OCI-LY3 (cell line): ENCODE data around the gene FSCN2.

Source experiments
- H2AFZ ChIP-seq: fragments of 200-600, 300-600 bp; shearing (Covaris generic); 2 replicates; pipeline ENCODE4 v1.6.0; 2014; ENCODE audit warnings: antibody characterized with exemption, low read depth, low read length
- H3K27ac ChIP-seq: fragments of 200-600, 300-600 bp; sonication (generic); 2 replicates; pipeline ENCODE4 v1.5.1; 2014; ENCODE audit warnings: mild to moderate bottlenecking, low read length, moderate library complexity, mixed read lengths
- H3K27me3 ChIP-seq: fragments of 200-600, 300-600 bp; sonication (generic); 2 replicates; pipeline ENCODE4 v1.6.1; 2014; ENCODE audit warnings: low read depth, low read length, mixed read lengths
- H3K36me3 ChIP-seq: fragments of 200-600, 300-600 bp; sonication (generic); replicated peaks from 2 replicates; pipeline ENCODE3; 2014; ENCODE audit warnings: low read depth, low read length, mixed read lengths
- H3K4me1 ChIP-seq: fragments of 300-600, 200-600 bp; sonication (generic); 2 replicates; pipeline ENCODE4 v1.6.1; 2014; ENCODE audit warnings: low read length, mixed read lengths
- H3K4me2 ChIP-seq: fragments of 200-600, 300-600 bp; sonication (generic); 2 replicates; pipeline ENCODE4 v1.6.1; 2014; ENCODE audit warnings: low read length, mixed read lengths
- H3K4me3 ChIP-seq: fragments of 300-600, 200-600 bp; sonication (generic); 2 replicates; pipeline ENCODE4 v1.5.1; 2014; ENCODE audit warnings: antibody characterized with exemption, mild to moderate bottlenecking, low read length, moderate library complexity
- H3K79me2 ChIP-seq: fragments of 300-600, 200-600 bp; shearing (Covaris generic); 2 replicates; pipeline ENCODE4 v1.6.1; 2014; ENCODE audit warnings: mild to moderate bottlenecking, low read length, mixed read lengths
- H3K9ac ChIP-seq: fragments of 300-600, 200-600 bp; shearing (Covaris generic); 2 replicates; pipeline ENCODE4 v1.6.0; 2014; ENCODE audit warnings: mild to moderate bottlenecking, low read length, moderate library complexity
- H3K9me3 ChIP-seq: fragments of 200-600, 300-600 bp; shearing (Covaris generic); 2 replicates; pipeline ENCODE4 v1.6.1; 2014; ENCODE audit warnings: low read length, mixed read lengths; ENCODE audit not compliant: insufficient read depth
- H4K20me1 ChIP-seq: fragments of 200-600, 300-600 bp; sonication (generic); 2 replicates; pipeline ENCODE4 v1.6.1; 2016; ENCODE audit warnings: low read length, mixed read lengths; ENCODE audit not compliant: insufficient read depth
- EZH2phosphoT487 ChIP-seq: fragments of 200-600 bp; shearing (Covaris generic); IDR thresholded peaks from 2 replicates; pipeline ENCODE4 v1.6.1; 2018; ENCODE audit warnings: antibody characterized with exemption, mixed run types, low read depth
- TF ChIP-seq, protein P1 (sequence below): fragments of 200-600, 300-600 bp; sonication (generic); IDR thresholded peaks from 2 replicates; pipeline ENCODE4 v1.5.1; 2014; ENCODE audit warnings: antibody characterized with exemption, low read length, low read depth

FSCN2 gene

GRCh38 chr17:81546906-81547613 is 18.9 kb downstream of the FSCN2 start:
- no peak overlapping the region for H3K4me2 ChIP-seq
- H3K4me3 ChIP-seq = no peak overlapping the region
- H3K27ac ChIP-seq = no peak overlapping the region
- peaks cover 7% of the 10 kb centered on the region for H3K4me1 ChIP-seq
- no peak overlapping the region for H3K9ac ChIP-seq
- H3K9me3 ChIP-seq = no peaks in the 10 kb centered on the region
- TF ChIP-seq EZH2phosphoT487 = no peak
- TF ChIP-seq, protein P1, sequence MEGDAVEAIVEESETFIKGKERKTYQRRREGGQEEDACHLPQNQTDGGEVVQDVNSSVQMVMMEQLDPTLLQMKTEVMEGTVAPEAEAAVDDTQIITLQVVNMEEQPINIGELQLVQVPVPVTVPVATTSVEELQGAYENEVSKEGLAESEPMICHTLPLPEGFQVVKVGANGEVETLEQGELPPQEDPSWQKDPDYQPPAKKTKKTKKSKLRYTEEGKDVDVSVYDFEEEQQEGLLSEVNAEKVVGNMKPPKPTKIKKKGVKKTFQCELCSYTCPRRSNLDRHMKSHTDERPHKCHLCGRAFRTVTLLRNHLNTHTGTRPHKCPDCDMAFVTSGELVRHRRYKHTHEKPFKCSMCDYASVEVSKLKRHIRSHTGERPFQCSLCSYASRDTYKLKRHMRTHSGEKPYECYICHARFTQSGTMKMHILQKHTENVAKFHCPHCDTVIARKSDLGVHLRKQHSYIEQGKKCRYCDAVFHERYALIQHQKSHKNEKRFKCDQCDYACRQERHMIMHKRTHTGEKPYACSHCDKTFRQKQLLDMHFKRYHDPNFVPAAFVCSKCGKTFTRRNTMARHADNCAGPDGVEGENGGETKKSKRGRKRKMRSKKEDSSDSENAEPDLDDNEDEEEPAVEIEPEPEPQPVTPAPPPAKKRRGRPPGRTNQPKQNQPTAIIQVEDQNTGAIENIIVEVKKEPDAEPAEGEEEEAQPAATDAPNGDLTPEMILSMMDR = no peak
- H3K36me3 ChIP-seq = peaks cover 12% of the 10 kb centered on the region
- no peaks in the 10 kb centered on the region for H3K27me3 ChIP-seq
- H2AFZ ChIP-seq = no peak overlapping the region
- H4K20me1 ChIP-seq = no peaks in the 10 kb centered on the region
- peaks cover 19% of the 10 kb centered on the region for H3K79me2 ChIP-seq

DNA sequence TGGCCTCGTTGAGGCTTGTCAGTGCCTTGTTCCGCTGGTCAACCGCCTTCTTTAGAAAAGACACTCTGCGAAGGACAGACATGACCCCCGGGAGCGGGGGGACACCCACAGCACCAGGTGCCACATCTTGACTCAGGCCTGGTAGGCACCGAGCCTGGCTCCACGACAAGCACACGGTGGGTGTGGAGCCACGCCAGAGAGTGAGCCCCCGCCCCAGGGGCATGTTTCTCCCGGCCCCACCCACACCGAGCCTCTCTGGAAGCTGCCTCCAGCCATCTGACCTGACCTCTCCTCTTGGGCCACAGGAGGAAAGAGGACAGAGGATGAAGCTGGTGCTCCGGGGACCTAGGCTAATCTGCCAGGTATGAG is 19.4 kb downstream of the FSCN2 start:
- no peak for TF ChIP-seq EZH2phosphoT487
- TF ChIP-seq, protein P1 = no peak
- no peak overlapping the region for H3K9ac ChIP-seq
- H3K9me3 ChIP-seq = no peaks in the 10 kb centered on the region
- no peak overlapping the region for H2AFZ ChIP-seq
- no peak overlapping the region for H3K4me3 ChIP-seq
- peaks cover 7% of the 10 kb centered on the region for H3K4me1 ChIP-seq
- peaks cover 20% of the 10 kb centered on the region for H3K79me2 ChIP-seq
- H3K36me3 ChIP-seq = peaks cover 12% of the 10 kb centered on the region
- no peaks in the 10 kb centered on the region for H3K27me3 ChIP-seq
- no peaks in the 10 kb centered on the region for H4K20me1 ChIP-seq
- H3K4me2 ChIP-seq = no peak overlapping the region
- H3K27ac ChIP-seq = no peak overlapping the region

GRCh38 chr17:81549031-81549557 is 20.9 kb downstream of the FSCN2 start:
- H3K4me3 ChIP-seq = no peak overlapping the region
- H3K79me2 ChIP-seq = peaks cover 20% of the 10 kb centered on the region
- no peaks in the 10 kb centered on the region for H3K27me3 ChIP-seq
- peaks cover 12% of the 10 kb centered on the region for H3K36me3 ChIP-seq
- no peak overlapping the region for H3K4me2 ChIP-seq
- TF ChIP-seq EZH2phosphoT487 = no peak
- TF ChIP-seq, protein P1 = no peak
- no peak overlapping the region for H2AFZ ChIP-seq
- no peak overlapping the region for H3K9ac ChIP-seq
- no peaks in the 10 kb centered on the region for H4K20me1 ChIP-seq
- no peak overlapping the region for H3K27ac ChIP-seq
- H3K4me1 ChIP-seq = peaks cover 15% of the 10 kb centered on the region
- H3K9me3 ChIP-seq = no peaks in the 10 kb centered on the region

GRCh38 chr17:81549826-81550225 is 21.6 kb downstream of the FSCN2 start:
- Histone ChIP-seq H4K20me1 (no peaks in the 10 kb centered on the region), H3K79me2 (peaks cover 20% of the 10 kb centered on the region), H3K9me3 (no peaks in the 10 kb centered on the region), H3K27ac (no peak overlapping the region), H3K4me1 (peaks cover 15% of the 10 kb centered on the region), H2AFZ (no peak overlapping the region), H3K9ac (no peak overlapping the region), H3K27me3 (no peaks in the 10 kb centered on the region), H3K36me3 (peaks cover 12% of the 10 kb centered on the region), H3K4me2 (no peak overlapping the region), H3K4me3 (no peak overlapping the region)
- TF ChIP-seq, protein P1 = no peak
- no peak for TF ChIP-seq EZH2phosphoT487
